Activated CD4-positive, alpha-beta T cell treated with anti-CD3 and anti-CD28 coated beads, Interleukin-2, amount 50 U/mL, for 48 hours (primary cell): ENCODE results near the gene DCDC2.
"Not testable (repeated sequence)": the region's sequence is repeated elsewhere in the genome, so short reads cannot be mapped to it uniquely, and the experiment has no call there.

Experiments
- DNase-seq, 2 experiments: peaks; one replicate each; pipeline ENCODE4 v3.0.0-alpha.2; 2020

The DCDC2 gene

GRCh38 chr6:24378473-24379097 lies 20.7 kb upstream of the DCDC2 start:
- DNase-seq: no peak

GRCh38 chr6:24376871-24377270 lies 19.0 kb upstream of the DCDC2 start:
- DNase-seq: no peak

- DNase-seq: no peak
Measured at GRCh38 chr6:24374612-24375011, 16.8 kb upstream of the DCDC2 start.

GRCh38 chr6:24365103-24365633 lies 7.3 kb upstream of the DCDC2 start:
- DNase-seq: not testable (repeated sequence)

GRCh38 chr6:24362363-24362762 lies 4.5 kb upstream of the DCDC2 start:
- not testable (repeated sequence) for DNase-seq

- peak; percentile 90 to 92 for DNase-seq
Measured at GRCh38 chr6:24359640-24360454, 2.0 kb upstream of the DCDC2 start.

GRCh38 chr6:24358219-24358821 lies 461 bp upstream of the DCDC2 start:
- no peak for DNase-seq

GRCh38 chr6:24356310-24356973 lies 1.4 kb downstream of the DCDC2 start:
- DNase-seq: no peak

- no peak for DNase-seq
Measured at GRCh38 chr6:24355393-24355792, 2.5 kb downstream of the DCDC2 start.

- no peak for DNase-seq
Measured at GRCh38 chr6:24353861-24354260, 4.0 kb downstream of the DCDC2 start.

- no peak for DNase-seq
Measured at GRCh38 chr6:24352434-24352833, 5.4 kb downstream of the DCDC2 start.

GRCh38 chr6:24344976-24345375 lies 12.9 kb downstream of the DCDC2 start:
- no peak for DNase-seq

GRCh38 chr6:24340998-24341938 lies 16.6 kb downstream of the DCDC2 start:
- no peak for DNase-seq

- no peak for DNase-seq
Measured at GRCh38 chr6:24339932-24340331, 17.9 kb downstream of the DCDC2 start.

- no peak for DNase-seq
Measured at GRCh38 chr6:24334285-24334684, 23.6 kb downstream of the DCDC2 start.

GRCh38 chr6:24332317-24332716 lies 25.5 kb downstream of the DCDC2 start:
- no peak for DNase-seq

- DNase-seq: no peak
Measured at GRCh38 chr6:24330137-24330732, 27.6 kb downstream of the DCDC2 start.

GRCh38 chr6:24329451-24329850 lies 28.4 kb downstream of the DCDC2 start:
- no peak for DNase-seq

- DNase-seq: no peak
Measured at GRCh38 chr6:24329022-24329421, 28.8 kb downstream of the DCDC2 start.

- DNase-seq: no peak
Measured at GRCh38 chr6:24327756-24328155, 30.1 kb downstream of the DCDC2 start.

- no peak for DNase-seq
Measured at GRCh38 chr6:24325978-24326377, 31.9 kb downstream of the DCDC2 start.

GRCh38 chr6:24324617-24325016 lies 33.2 kb downstream of the DCDC2 start:
- DNase-seq: no peak
